ENCODE measurements around the gene ASTN2.

Gene ASTN2

DNA sequence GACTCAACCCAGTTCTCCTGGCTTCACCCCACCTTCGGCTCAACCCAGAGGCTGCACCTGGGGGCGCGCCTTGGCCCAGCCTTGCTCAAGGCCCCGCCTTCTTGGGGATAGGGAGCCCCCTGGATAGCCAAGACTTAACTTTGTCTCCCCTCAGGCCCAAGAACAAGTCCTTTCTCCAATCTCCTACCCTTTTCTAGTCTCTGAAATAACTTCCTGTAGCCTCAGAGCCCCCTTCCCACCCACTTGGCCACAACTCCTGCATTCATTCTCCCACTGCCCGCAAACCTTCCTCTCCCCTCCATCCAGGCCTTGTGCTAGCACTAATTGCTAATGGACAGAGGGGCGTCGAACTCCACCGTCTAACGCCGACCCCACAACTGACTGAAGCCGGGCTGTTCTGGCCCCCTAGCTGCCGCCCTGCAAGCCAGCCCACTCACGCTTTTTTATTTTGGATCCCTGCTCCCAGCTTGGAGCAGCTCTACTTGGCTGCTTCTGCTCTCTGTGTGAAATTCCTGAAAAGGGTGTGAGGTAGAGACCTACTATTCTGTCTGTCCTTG, 579 bp upstream of the ASTN2 start:
- DNase-seq (ENCODE audit: low spot score) = no peak

DNA sequence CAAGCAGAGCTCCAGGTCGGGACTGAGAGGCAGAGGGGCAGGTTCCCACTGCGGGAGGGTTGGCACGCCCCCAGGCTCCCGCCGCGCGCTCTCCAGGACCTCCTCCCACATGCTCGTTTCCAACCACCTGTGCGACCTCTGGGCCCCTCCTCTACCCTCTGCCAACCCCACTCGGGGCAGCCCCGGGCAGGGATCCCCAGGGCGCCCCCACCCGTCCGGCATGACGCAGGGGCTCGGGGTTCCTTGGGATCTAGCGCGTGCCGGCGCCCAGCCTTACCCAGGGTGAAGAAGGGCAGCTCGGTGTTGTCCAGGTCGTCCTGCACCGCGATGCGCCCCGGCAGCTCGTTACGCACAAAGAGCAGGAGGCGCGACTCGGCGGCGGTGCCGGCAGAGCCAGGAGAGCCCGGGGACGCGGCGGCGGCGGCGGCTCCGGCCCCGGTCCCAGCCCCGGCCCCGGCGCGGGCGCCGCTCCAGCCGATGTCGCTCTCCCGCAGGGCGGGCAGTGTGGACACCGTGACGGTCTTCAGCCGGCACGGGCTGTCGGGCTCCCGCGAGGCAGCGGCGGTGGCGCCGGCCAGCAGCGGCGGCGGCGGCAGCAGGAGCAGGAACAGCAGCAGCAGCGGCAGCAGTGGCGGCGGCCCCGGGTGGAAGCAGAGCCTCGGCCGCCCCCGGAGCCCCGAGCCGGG, 494 bp downstream of the ASTN2 start:
- no peak for DNase-seq (ENCODE audit: low spot score)

DNA sequence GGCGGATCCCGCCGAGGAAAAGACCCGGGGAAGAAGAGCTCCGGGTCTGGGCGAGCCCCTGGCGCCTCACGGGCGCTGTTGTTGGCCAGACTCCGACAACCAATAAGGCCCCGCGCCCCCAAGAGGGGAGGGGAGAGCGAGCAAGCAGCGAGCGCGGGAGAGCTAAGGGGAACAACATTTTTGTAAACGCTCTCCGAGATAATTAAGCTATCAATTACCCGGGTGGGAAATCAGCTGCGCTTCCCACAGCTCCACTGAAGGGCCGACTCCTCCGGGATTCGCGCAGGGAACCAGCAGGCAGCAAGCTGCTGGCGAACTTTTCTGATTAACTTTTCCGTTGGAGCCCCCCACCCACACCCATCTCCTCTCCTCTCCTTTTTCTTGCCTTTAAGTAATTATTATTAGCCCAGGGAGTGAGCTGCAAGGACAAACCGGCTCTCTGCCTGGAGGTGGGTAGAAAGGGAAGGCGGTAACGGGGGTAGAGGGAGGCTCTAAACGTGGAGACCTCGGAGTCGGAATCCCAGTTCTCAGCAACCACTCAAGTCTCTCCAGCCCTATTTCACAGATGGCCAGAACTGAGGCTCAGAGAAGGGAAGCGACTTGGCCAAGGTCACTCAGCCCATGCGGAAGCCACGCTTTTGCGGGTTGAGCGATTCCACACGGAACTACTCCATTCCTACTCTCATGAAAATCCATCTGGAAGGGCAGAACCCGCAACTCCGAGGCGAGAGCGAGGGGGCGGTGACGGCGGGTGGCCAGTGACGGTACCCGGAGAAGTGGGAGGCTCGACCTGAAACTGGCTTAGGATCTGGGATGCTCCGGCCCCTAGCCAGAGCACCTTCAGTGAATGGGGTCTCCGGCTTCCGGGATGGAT, 1.3 kb downstream of the ASTN2 start:
- no peak for DNase-seq (ENCODE audit: low spot score)

DNA sequence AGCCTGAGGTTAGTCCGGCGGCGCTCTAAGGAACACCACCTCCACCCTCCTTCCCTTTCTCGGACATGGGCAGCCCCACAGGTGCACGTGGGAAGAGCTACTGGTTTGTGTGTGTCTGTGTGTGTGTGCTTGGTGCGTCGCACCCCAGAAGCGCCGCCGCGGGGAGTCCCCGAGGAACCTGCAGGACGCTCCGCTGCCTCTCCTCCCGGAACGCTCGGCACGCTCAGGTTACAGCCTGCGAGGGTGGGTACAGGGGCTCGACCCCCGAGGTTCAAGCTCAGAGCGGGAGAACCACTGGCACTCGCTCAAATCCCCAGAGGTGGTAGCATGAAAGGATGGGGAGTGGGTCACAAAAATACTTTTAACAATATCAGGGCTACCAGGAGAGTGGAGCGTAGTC, 2.0 kb downstream of the ASTN2 start:
- DNase-seq (ENCODE audit: low spot score) = no peak

DNA sequence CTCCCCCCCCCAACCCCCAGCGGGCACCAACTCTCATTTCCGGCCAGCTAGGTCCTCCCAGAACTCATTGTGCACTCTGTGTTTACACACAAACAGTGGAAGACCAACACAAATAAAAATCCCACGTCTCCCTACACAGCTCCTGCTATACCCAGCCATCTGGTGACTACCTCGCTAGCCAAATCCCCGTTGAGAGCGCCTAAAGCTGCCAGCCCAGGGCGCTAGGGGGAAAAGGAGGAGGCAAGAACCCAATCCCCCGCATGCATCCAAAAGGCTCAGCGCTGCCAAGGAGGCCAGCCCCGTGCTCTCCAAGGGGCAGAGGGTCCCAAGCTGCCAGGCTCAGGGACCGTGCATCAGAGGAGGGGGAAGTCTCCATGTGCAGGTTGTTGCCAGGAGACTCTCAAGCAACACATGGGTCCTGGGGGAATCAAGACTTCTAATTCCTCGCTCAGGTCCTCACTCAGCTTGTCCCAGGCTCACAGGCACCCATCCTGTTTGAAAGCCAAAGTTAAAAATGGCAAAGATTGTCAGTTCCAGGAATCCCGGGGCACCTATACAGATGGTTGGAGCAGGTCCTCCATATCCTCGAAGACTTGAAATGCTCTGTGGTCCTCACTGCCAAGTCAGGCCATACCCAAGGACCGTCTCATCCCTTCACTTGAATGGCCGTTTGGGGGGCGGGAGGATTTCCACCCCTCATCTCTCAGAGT, 2.7 kb downstream of the ASTN2 start:
- no peak for DNase-seq (ENCODE audit: low spot score)

DNA sequence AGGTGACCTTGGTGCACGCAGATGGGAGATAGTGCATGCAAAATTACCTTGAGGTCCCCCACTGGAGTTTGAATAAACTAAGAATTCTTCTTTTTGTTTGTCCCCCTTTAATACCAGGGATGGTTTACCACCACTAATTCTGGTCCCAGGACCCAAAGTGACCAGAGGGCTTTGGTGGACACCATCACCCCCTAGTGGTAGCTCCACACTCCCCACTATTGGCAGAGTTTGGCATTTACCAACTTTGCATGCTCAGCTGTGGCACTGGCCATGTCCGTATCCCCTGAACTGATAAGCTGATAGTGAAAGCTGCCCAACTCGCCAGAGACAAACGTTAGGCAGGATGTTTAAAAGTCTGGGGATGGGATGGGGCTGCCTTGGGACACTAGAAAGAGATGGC, 3.3 kb downstream of the ASTN2 start:
- DNase-seq (ENCODE audit: low spot score) = peak; percentile 87

DNA sequence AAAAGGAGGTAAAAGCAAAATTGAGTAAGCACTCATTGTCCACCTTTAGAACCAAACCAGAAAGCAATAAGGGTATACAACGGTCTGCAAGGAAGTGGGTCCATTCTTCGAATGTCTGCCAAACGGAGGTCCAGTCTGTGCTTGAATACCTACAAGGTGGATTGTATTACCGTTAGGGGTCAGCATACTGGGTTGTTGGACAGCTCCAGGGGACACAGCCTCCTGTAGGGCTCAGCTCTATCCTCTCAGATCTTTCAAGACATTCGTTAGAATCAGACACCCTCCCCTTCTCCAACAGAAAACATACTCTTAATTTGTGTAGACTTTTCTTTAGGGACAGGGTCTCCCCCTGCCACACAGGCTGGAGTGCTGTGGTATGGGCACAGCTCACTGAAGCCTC, 5.5 kb downstream of the ASTN2 start:
- no peak for DNase-seq (ENCODE audit: low spot score)

DNA sequence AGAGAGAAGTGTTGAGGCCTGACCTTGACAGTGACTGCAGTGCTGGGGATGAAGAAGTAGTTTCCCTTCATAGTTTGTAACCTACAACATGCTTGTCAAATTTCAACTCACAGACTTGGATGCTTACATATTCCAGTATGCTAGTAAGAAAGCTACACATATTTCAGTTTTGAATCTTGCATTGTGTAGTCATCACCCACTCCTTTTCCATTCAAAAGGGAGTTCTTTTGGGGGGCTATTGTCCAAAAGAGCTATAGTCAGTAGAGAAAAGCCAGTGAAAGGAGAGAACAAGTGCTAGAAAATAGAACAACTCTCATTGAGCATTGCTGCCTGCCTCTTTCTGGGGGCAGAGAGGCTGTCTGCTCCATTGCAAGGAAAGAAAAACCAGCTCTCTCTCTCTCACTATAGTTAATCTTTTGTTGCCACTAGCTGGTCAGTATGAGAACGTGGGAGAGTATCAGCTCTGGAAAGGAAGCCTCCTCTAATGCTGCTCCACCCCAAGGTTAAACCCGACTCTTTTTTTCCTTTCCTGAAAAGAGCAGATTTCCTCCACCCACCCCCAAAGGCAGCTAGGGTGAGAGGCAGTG, 7.3 kb downstream of the ASTN2 start:
- DNase-seq (ENCODE audit: low spot score) = peak; percentile 92

DNA sequence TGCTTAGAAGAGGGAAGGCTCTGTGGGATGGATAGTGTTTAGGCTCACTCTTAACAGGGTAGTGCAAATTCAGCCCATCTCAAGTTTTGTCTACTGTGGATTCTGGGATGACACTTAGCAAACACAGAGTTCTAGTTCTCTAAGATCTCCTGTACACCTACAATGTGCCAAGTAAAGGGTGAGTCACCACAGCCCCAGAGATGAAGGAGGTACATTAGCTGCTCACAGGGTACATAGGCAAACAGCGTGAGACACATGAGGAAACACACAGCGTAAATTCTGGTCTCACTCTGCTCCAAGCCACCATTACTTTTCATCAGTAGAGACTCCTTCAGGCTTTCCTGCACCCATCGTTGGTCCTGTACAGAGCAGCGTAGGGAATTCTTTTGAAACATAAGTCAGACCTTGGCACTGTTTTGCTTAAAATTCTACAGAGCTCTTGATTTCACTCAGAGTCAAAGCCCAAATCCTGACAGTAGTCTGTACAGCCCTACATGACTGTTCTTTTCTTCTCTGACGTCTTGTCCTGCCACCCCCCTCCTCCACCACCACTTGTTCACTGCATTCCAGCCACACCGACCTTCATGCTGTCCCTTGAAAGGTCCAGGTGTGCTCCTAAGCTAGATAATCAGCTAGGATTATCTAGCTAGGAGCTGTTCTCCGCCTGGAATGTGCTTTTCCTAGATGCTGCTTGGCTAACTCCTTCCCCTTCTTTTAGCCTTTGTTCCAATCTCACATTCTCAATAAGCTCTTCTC, 8.7 kb downstream of the ASTN2 start:
- peak; percentile 62 for DNase-seq (ENCODE audit: low spot score)

DNA sequence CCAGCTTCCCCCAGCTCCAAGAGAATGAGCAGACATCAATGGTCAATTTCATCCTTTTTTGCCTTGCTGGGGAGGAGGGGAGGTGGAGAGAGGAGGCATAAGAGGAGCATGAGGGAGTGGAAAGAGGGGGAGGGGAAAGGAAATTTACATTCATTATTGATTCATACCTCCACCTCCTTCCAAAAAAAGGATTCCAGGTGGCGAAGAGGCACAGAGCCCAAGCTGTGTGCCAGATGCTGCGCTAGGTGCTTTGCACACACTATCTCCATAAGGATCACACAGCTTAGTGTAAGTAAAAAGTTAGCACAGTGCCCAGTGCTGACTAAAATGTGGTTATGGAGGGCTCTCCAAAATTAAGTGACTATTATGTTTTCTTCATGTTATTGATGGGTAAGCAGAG, 11.0 kb downstream of the ASTN2 start:
- DNase-seq (ENCODE audit: low spot score) = no peak

DNA sequence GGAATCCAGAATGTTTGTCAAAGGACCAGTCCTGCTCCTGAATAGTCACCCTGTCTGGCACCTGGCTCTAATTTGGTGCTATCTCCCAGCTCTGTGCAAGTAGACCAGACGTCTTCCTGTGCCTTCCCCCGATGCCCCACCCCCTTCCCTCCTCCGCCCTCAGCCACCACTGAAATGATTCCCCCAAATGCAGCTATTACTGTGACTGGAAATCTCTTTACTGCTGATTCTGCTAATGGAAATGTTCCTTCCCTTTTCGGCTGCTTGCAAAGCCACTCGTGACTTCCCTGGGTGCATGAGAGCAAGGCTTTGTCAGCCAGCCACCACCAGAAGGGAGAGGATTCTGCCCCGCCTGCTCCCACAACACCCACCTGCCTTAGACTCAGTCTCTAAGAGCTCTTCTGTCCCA, 11.4 kb downstream of the ASTN2 start:
- peak; percentile 94 for DNase-seq (ENCODE audit: low spot score)

DNA sequence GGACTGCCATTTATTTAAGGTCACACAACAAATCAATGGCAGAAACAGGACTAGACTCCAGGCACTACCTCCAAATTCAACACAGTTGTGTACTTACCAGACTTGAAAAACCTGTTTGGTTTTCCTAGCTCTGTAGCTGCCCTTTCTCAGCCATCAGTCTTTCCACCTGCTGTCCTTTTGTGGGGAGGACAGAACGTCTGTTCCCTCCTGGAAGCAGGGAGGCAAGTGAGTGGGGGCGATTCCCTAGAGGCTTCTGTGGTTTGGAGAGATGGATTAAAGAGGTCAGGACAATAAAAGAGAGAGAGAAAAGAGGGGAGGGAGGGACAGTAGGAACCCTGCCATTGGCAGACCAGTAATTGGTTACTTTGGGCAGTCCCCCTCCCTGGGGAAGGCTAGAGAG, 14.7 kb downstream of the ASTN2 start:
- DNase-seq (ENCODE audit: low spot score) = no peak

DNA sequence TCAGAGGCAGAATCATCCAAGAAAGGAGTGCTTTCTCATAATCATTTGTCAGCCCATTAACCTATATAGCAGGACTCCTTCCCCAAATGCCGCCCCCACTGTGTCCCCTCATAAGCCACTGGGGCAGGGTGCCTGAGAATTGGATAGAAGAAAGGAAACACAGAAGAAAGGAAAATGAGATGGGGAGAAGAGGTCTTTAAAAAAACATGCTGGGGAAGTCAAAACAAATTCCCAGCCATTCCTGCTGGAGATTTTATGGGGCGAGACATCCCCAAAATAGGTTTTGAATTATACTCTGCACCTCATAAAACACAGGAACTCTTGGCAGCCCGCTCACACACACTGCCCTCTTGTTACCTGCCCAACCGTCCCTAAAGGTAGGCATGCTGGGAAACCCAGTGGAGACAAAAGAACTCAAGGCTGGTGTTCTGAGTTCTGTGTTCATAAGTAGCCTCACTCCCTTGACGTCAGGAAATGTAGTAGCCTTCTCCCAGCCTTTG, 19.7 kb downstream of the ASTN2 start:
- DNase-seq (ENCODE audit: low spot score) = no peak

DNA sequence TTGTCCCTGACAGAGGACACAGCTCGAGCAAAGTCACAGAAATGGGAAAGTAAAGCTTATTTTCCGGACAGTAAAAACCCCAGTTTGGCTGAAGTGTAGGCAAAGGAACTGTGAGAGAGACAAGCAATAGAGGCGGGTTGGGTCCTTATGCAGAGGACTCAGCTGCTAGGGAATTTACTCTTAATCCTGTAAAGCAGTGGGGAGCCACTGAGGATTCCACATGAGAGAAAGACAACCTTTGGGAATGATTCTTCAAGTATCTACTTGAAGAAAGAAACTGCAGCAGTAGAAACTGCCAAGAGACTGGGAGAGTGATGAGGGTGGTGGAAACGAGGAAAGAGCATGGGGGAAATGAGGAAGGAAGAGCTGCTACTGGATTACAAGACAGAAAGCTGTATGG, 20.2 kb downstream of the ASTN2 start:
- DNase-seq (ENCODE audit: low spot score) = no peak

DNA sequence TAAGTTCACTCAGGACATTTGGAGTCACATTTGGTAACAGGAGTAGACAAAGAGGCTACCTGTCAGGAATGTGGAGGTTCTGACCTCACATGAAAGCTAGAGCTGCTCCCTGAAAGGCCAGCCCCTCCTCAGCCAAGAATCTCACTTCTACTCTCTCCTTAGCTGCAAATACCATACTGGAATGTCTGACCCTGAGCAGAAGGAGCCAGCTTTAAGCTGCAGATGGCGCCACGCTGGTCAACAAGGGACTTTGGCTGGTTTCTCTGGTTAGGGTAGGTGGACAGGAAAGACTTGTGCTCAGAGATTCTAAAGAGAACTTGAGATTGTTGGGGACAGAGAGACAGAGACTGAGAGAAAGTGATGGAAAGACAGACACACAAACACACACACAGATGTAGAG, 21.9 kb downstream of the ASTN2 start:
- no peak for DNase-seq (ENCODE audit: low spot score)

DNA sequence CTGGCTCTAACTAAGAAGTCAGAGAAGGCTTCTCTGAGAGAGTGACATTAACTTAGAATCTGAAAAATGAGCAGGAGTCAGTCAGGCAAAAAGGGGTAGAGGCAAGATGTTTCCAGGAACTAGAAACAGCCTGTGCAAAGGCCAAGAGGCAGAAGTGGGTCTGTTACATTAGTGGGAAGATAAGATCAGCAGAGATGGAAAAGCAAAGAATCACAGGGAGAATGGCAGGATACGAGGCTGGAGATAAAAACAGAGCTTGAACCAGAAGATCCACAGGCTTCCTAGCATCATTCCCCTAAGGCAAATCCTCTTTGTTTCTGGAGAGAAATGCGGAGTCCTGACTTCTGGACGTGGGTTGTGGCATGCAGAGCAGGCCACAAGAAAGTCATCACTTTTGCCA, 27.4 kb downstream of the ASTN2 start:
- DNase-seq (ENCODE audit: low spot score) = no peak

DNA sequence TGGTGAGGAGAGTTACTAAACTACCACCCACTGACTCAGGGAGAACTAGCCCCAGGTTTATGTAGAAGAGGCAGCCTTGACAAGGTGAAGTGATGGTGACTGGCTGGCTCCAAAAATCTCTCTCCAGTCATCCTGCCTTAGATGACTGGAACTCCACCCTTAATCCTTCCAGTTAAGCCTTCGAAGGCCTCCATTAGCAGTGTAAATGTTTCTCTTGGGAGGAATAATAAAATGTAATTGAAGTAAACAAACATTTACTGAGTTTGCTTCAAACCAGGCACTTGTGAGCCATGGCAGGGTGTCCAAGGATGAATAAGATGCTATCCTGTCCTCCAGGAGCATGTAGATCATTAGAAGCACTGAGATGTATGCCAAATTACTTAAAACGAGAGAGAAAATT, 35.5 kb downstream of the ASTN2 start:
- DNase-seq (ENCODE audit: low spot score) = no peak

DNA sequence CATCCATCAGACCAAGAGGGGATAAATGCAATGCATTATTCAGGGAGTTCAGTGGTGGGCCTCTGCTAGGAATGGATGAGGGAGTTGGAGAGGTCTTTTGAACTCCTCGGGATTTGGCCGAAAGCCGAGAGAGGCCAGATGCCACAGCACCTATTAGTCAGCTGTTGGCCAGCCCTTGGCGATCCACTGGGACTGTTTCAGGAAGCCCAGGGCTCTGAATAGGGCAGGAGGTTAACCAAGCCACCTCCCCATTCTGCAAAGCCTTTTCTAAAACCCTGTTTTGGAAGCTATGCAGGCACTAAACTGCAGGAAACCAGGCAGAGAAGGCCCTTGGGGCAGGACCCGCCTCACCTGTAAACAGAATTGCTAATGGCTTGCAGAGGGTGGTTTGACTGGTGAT, 37.8 kb downstream of the ASTN2 start:
- no peak for DNase-seq (ENCODE audit: low spot score)

DNA sequence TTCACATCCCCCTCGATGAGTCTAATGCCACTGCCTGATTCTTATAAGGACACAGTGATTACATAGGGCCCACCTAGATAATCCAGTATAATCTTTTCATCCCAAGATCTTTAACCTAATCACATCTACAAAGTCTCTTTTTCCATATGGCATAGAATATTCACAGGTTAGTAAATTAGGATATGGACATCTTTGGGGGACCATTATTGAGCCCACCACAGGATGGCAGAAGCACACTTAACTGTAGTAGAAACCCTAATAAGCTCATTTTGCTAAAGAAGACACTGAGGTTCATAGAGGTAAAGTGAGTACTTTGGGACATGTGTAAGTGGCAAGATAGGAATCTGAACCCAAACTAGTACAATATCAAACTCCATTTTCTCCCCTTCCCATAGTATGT, 38.9 kb downstream of the ASTN2 start:
- DNase-seq (ENCODE audit: low spot score) = no peak

DNA sequence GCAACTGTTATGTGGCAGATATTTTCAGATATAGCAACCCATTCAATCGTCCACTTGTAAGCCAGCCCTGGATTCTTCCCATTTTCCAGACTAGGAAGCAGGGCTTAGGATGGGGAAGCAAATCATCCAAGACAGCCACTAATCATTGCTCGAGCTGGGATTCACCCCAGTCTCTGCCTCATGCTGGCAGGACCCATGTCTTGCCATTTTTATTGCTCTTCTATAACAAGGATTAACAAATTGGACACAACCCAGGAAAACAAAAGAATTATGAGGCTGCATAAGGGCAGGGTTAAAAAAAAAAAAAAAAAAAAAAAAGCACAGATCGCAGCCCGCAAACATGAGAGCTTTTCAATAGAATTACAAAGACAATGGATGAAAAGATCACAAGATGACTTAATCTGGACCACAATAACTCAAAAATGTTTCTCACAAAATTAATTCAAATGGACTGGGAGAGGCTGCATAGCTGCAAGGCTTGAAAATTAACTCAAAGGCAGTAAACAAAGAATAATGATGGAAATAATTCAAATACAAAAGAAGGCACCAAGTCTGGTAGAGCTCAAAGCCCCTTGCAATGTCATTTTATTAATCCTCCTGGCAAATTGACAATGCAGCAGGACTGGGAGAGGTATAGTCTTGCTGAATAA, 40.7 kb downstream of the ASTN2 start:
- DNase-seq (ENCODE audit: low spot score) = no peak

DNA sequence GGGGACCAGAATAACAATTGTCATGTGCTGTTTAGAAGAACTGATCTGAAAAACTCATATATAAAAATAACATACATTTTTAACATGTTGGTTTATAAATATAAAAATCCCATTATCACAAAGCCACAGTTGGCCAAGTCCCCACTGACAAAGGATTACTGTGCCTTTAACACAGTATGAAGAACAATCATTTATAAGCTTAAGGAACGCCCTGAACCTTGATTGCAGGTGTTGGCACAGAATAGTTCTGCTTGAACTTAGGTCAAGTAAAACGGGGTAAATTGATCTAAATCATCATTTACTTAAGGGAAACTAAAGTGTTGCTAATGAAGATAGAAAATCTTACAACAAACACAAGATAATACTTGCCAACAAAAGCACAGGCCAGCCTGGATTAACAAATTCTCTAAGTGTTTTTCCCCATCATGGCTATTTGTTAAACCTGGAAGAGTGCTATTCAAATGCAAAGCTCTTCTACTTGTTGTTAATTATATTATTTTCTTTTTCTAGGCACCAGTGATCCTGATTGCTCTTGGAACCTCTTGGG, 46.1 kb downstream of the ASTN2 start:
- no peak for DNase-seq (ENCODE audit: low spot score)
